A549 (cell line): ENCODE data around the gene CIPC. TPM values are rescaled to one million over a fixed set of nuclear protein-coding genes. Genes with fewer than 3 reads are reported as not detected.

Experiments used
- ATAC-seq, 2 experiments: fragments of 200-7000 bp in 1 of 2; fragments of >200 bp in 1 of 2; cut with Nextera tagmentation in 1 of 2; cut with Tn5 transposase in 1 of 2; 3 replicates each; pipeline versions ENCODE4 v1.8.0 to v1.9.1; 2018 to 2020; ENCODE audit warnings: mild to moderate bottlenecking in 1 of 2, moderate library complexity in 1 of 2
- CTCF ChIA-PET: fragments of 300-600 bp; sonication (Branson Sonifier 250); formaldehyde crosslinking; extraction: SDS; loops from one replicate; lab custom pipeline; 2021; ENCODE audit warnings: antibody characterized with exemption, inconsistent platforms; lab: Yijun Ruan, JAX
- POLR2A ChIA-PET: fragments of 350-600 bp; formaldehyde crosslinking; extraction: SDS; loops from one replicate; lab custom pipeline; 2021; ENCODE audit warnings: antibody characterized with exemption, inconsistent platforms; lab: Yijun Ruan, JAX
- DNase-seq, 2 experiments: peaks; one replicate each; pipeline versions ENCODE4 v3.0.0 to v3.0.0-alpha.2; 2011 to 2016; ENCODE audit warnings: low read depth in 1 of 2, low spot score in 1 of 2
- FAIRE-seq: peaks from 2 replicates; lab custom pipeline; 2011; peaks lifted over from hg19 to GRCh38; lab: Jason Lieb, UNC
- H3K27ac ChIP-seq, 2 experiments: fragments of >200 bp; sonication (Bioruptor Twin); formaldehyde crosslinking; 3 replicates each; pipeline ENCODE4 v1.5.1; 2016 to 2017
- H3K4me1 ChIP-seq: fragments of >200 bp; sonication (Bioruptor Twin); formaldehyde crosslinking; 3 replicates; pipeline ENCODE4 v1.6.1; 2016
- H3K4me2 ChIP-seq: fragments of >200 bp; sonication (Bioruptor Twin); formaldehyde crosslinking; 3 replicates; pipeline ENCODE4 v1.6.1; 2016
- H3K4me3 ChIP-seq: fragments of >200 bp; sonication (Bioruptor Twin); formaldehyde crosslinking; 3 replicates; pipeline ENCODE4 v1.5.1; 2016
- H3K9me3 ChIP-seq: fragments of >200 bp; sonication (Bioruptor Twin); formaldehyde crosslinking; 3 replicates; pipeline ENCODE4 v1.6.1; 2016
- CBX2 ChIP-seq: fragments of 200-600 bp; sonication (generic); IDR thresholded peaks from 2 replicates; pipeline ENCODE4 v1.6.1; 2016; ENCODE audit warnings: low read depth, mild to moderate bottlenecking, borderline replicate concordance
- CBX8 ChIP-seq: fragments of 200-600 bp; sonication (generic); IDR thresholded peaks from 2 replicates; pipeline ENCODE4 v1.6.1; 2016
- CHD2 ChIP-seq: fragments of 150-350 bp; IDR thresholded peaks from 2 replicates; pipeline ENCODE4 v1.6.1; 2014; ENCODE audit warnings: low read length; ENCODE audit not compliant: partially characterized antibody
- FOSL2 ChIP-seq, 2 experiments: fragments of 450-650 bp in 1 of 2; fragments of >200 bp in 1 of 2; sonication (Bioruptor Twin) in 1 of 2; formaldehyde crosslinking; IDR thresholded peaks; 2 replicates each; pipeline versions ENCODE4 v1.5.0 to v1.6.1; 2016 to 2020; ENCODE audit warnings: mild to moderate bottlenecking in 1 of 2, moderate library complexity in 1 of 2
- HDAC2 ChIP-seq: fragments of 200-600 bp; sonication (generic); IDR thresholded peaks from 2 replicates; pipeline ENCODE4 v1.6.1; 2016
- HOXA7 ChIP-seq: fragments of 250-450 bp; sonication (Bioruptor Pico); IDR thresholded peaks from 2 replicates; pipeline ENCODE4 v1.5.0; 2020; ENCODE audit warnings: mild to moderate bottlenecking, moderate library complexity
- JUN ChIP-seq, 2 experiments: fragments of >200 bp; sonication (Bioruptor Twin); formaldehyde crosslinking; IDR thresholded peaks; 2 replicates in 1 of 2; 3 replicates in 1 of 2; pipeline ENCODE4 v1.6.1; 2016 to 2017
- KDM1A ChIP-seq: fragments of 200-600 bp; sonication (generic); IDR thresholded peaks from 2 replicates; pipeline ENCODE4 v1.6.1; 2016; ENCODE audit warnings: low read depth, mild to moderate bottlenecking
- KDM5A ChIP-seq: fragments of 200-600 bp; sonication (generic); IDR thresholded peaks from 2 replicates; pipeline ENCODE4 v1.6.1; 2016; ENCODE audit warnings: antibody characterized with exemption, mild to moderate bottlenecking
- MYC ChIP-seq: IDR thresholded peaks from 2 replicates; pipeline ENCODE4 v1.6.1; 2012; ENCODE audit warnings: mild to moderate bottlenecking, inconsistent platforms, low read length, improper control_type of control experiment, borderline replicate concordance
- NFE2L2 ChIP-seq: fragments of 150-350 bp; conservative IDR thresholded peaks from 2 replicates; pipeline ENCODE4 v1.6.1; 2014; ENCODE audit warnings: low read length
- POLR2A ChIP-seq: IDR thresholded peaks from 2 replicates; pipeline ENCODE4 v1.6.1; 2012; ENCODE audit warnings: mild to moderate bottlenecking, low read length
- RARB ChIP-seq: fragments of 250-450 bp; sonication (Bioruptor Pico); IDR thresholded peaks from 2 replicates; pipeline ENCODE4 v1.8.0; 2021; ENCODE audit warnings: mild to moderate bottlenecking, moderate library complexity
- TP53 ChIP-seq: fragments of 250-450 bp; sonication (Bioruptor Pico); IDR thresholded peaks from 2 replicates; pipeline ENCODE4 v1.5.0; 2021; ENCODE audit warnings: mild to moderate bottlenecking, moderate library complexity
- ZFP36 ChIP-seq: fragments of 450-650 bp; IDR thresholded peaks from 2 replicates; pipeline ENCODE4 v1.6.1; 2014; ENCODE audit warnings: borderline replicate concordance; ENCODE audit not compliant: partially characterized antibody
- ZNF302 ChIP-seq: fragments of 250-450 bp; sonication (Bioruptor Pico); IDR thresholded peaks from 2 replicates; pipeline ENCODE4 v1.9.0; 2021; ENCODE audit warnings: inconsistent platforms, mild to moderate bottlenecking, moderate library complexity
- WGBS: methylation state at CpG from one replicate; pipeline ENCODE4 v1.1.6; 2017; ENCODE audit errors: missing lambda C conversion rate; 5-methylcytosine and 5-hydroxymethylcytosine counted together
- polyA plus RNA-seq, 4 experiments: library from polyadenylated mRNA; depleted of rRNA in 3 of 4; stranded (reverse); fragments of >200 nt; fragmentation: RNase III in 1 of 4; extraction: RNeasy Plus Mini Kit Qiagen cat#74134 plus additional on column Dnase treatment in 1 of 4; gene quantifications; 2 replicates in 3 of 4; 3 replicates in 1 of 4; pipeline ENCODE4 v1.2.3, GENCODE V29; 2011 to 2017
- TF ChIP-seq, protein P1 (sequence below): fragments of 150-350 bp; IDR thresholded peaks from 2 replicates; pipeline ENCODE4 v1.6.1; 2014; ENCODE audit warnings: low read depth, mild to moderate bottlenecking, low read length
- TF ChIP-seq, protein P2 (sequence below): fragments of 450-650 bp; IDR thresholded peaks from 2 replicates; pipeline ENCODE4 v1.6.1; 2014; ENCODE audit warnings: antibody characterized with exemption
- TF ChIP-seq, protein P3 (sequence below): fragments of 250-450 bp; sonication (Bioruptor Pico); IDR thresholded peaks from 2 replicates; pipeline ENCODE4 v1.5.0; 2021; ENCODE audit warnings: mild to moderate bottlenecking, moderate library complexity, borderline replicate concordance
- TF ChIP-seq, protein P4 (sequence below): IDR thresholded peaks from 2 replicates; pipeline ENCODE4 v1.6.1; 2012; ENCODE audit warnings: low read depth, borderline replicate concordance

Gene CIPC
- polyA plus RNA-seq, 2 of the 4 experiments (the other 2 are of a cell fraction) = 8.9 to 13.9 TPM

DNA sequence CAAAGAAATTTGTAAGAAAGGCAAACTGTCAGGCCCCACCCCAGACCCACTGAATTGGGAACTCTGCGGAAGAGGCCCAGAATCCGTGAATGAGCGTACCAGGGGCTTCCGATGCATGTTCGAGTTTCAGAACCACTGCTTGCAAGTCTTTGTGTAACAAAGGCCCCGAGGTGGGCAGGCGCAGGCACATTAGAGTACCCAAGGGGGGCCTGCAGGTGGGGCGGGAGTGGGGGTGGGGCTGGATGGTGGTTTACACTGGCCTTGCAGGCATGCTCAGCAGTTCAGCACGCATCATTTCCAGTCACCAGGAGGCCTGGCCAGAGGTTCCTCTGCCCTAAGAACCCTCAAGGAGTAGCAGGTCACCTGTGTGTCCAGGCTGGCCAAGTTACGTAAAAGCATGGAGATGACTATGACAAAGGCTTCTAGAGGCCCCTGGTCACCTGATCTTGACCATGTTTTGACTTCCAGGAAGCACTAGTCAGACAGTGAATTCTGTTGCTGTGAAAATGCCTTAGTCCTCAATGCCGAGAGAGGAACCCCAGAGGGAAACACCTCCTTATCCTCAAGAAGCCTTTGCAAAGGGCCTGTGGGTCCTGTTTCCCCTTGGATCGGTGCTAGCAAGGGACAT lies 36.3 kb upstream of the CIPC start:
- TF ChIP-seq CHD2 = no peak
- TF ChIP-seq, protein P1, sequence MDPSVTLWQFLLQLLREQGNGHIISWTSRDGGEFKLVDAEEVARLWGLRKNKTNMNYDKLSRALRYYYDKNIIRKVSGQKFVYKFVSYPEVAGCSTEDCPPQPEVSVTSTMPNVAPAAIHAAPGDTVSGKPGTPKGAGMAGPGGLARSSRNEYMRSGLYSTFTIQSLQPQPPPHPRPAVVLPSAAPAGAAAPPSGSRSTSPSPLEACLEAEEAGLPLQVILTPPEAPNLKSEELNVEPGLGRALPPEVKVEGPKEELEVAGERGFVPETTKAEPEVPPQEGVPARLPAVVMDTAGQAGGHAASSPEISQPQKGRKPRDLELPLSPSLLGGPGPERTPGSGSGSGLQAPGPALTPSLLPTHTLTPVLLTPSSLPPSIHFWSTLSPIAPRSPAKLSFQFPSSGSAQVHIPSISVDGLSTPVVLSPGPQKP = no peak
- TF ChIP-seq, protein P2, sequence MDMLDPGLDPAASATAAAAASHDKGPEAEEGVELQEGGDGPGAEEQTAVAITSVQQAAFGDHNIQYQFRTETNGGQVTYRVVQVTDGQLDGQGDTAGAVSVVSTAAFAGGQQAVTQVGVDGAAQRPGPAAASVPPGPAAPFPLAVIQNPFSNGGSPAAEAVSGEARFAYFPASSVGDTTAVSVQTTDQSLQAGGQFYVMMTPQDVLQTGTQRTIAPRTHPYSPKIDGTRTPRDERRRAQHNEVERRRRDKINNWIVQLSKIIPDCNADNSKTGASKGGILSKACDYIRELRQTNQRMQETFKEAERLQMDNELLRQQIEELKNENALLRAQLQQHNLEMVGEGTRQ = no peak
- no peak for TF ChIP-seq NFE2L2
- TF ChIP-seq HDAC2 = no peak
- TF ChIP-seq, protein P3, sequence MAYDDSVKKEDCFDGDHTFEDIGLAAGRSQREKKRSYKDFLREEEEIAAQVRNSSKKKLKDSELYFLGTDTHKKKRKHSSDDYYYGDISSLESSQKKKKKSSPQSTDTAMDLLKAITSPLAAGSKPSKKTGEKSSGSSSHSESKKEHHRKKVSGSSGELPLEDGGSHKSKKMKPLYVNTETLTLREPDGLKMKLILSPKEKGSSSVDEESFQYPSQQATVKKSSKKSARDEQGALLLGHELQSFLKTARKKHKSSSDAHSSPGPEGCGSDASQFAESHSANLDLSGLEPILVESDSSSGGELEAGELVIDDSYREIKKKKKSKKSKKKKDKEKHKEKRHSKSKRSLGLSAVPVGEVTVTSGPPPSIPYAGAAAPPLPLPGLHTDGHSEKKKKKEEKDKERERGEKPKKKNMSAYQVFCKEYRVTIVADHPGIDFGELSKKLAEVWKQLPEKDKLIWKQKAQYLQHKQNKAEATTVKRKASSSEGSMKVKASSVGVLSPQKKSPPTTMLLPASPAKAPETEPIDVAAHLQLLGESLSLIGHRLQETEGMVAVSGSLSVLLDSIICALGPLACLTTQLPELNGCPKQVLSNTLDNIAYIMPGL (CRISPR knock-in tag) = no peak
- TF ChIP-seq FOSL2 (IDR thresholded peaks at IDR 0.05) = no peak
- TF ChIP-seq FOSL2 (CRISPR knock-in tag; IDR thresholded peaks at IDR 0.05) = no peak
- TF ChIP-seq KDM5A = no peak
- TF ChIP-seq ZFP36 = no peak
- TF ChIP-seq ZNF302 (CRISPR knock-in tag) = no peak
- TF ChIP-seq MYC = no peak
- TF ChIP-seq, protein P4, sequence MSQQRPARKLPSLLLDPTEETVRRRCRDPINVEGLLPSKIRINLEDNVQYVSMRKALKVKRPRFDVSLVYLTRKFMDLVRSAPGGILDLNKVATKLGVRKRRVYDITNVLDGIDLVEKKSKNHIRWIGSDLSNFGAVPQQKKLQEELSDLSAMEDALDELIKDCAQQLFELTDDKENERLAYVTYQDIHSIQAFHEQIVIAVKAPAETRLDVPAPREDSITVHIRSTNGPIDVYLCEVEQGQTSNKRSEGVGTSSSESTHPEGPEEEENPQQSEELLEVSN = no peak
- TF ChIP-seq RARB (CRISPR knock-in tag) = no peak
- no peak for TF ChIP-seq JUN (IDR thresholded peaks at IDR 0.05)
- ChIA-PET POLR2A (no interaction called here), CTCF (interaction anchor here (1.2 to 22.6 kb wide), 9 partner anchors 8 to 187 kb away, joined by 5 to 676 read pairs (median 69); partner anchors contain the start of gene IRF2BPL)
- H3K9me3 ChIP-seq = no peaks in the 10 kb centered on the region
- no peak for ATAC-seq
- H3K4me3 ChIP-seq = no peak overlapping the region
- H3K27ac ChIP-seq = peak overlapping the region in 1 of 2 experiments; percentile 58; a peak in 3 of 6 replicates
- no peak overlapping the region for H3K4me2 ChIP-seq
- FAIRE-seq = no peak
- DNase-seq = no peak
- peaks cover 16% of the 10 kb centered on the region; the same call in 2 of the 3 replicates for H3K4me1 ChIP-seq
- 94% methylated on average over 11 of the region's 12 CpGs for WGBS

DNA sequence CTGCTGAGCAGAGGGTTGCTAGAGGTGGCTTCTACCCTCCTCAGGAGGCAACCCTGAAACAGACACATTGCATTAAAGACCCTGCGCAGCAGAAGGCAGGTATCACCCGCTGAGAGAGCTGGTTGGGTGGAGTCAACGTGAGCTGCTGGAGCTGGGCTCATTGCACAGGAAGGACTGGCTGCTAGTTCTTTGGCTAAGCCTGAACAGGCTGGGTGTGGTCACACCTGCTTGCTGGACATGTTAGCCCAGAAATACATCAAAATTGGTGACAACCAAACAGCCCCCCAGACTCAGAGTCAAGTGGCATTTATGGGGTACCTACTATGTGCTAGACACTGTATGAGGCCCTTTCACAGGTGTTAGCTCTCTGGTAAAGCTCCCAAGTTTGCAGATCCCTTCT lies 35.8 kb upstream of the CIPC start:
- ChIA-PET CTCF (interaction anchor here (1.0 to 22.6 kb wide), 8 partner anchors 9 to 188 kb away, joined by 4 to 676 read pairs (median 68); partner anchors contain the start of gene IRF2BPL), POLR2A (no interaction called here)
- DNase-seq (no peak), FAIRE-seq (no peak), ATAC-seq (no peak)
- Histone ChIP-seq H3K4me2 (no peak overlapping the region), H3K4me1 (peaks cover 21% of the 10 kb centered on the region; the same call in 2 of the 3 replicates), H3K27ac (peak overlapping the region in 1 of 2 experiments; percentile 58; a peak in 3 of 6 replicates), H3K4me3 (no peak overlapping the region), H3K9me3 (no peaks in the 10 kb centered on the region)
- TF ChIP-seq NFE2L2 = no peak
- TF ChIP-seq CBX8 = no peak
- TF ChIP-seq HOXA7 = no peak
- no peak for TF ChIP-seq KDM1A
- TF ChIP-seq POLR2A = no peak
- TF ChIP-seq, protein P3 (CRISPR knock-in tag) = no peak
- TF ChIP-seq FOSL2 (IDR thresholded peaks at IDR 0.05) = no peak
- no peak for TF ChIP-seq FOSL2 (CRISPR knock-in tag; IDR thresholded peaks at IDR 0.05)
- TF ChIP-seq CBX2 = no peak
- no peak for TF ChIP-seq TP53
- no peak for TF ChIP-seq CHD2
- 94% methylated on average over 3 of the region's 3 CpGs for WGBS
